SK-N-SH treated with all-trans-retinoic acid at 6 μM for 48 hours (cell line): Measurements from ENCODE around the gene CPEB3.

ENCODE experiments used
- ATAC-seq: fragments of 200-7000 bp; cut with Tn5 transposase; 3 replicates; pipeline ENCODE4 v1.9.1; 2020; ENCODE audit warnings: mild to moderate bottlenecking, moderate library complexity
- ARNTL ChIP-seq: fragments of 450-650 bp; formaldehyde crosslinking; IDR thresholded peaks from 2 replicates; pipeline ENCODE4 v1.5.0; 2020; ENCODE audit warnings: low read depth, mild to moderate bottlenecking, moderate library complexity, borderline replicate concordance
- BACH2 ChIP-seq: fragments of 250-450 bp; sonication (Bioruptor Pico); IDR thresholded peaks from 2 replicates; pipeline ENCODE4 v1.9.0; 2021; ENCODE audit warnings: mild to moderate bottlenecking, borderline replicate concordance
- CSDC2 ChIP-seq: fragments of 250-450 bp; sonication (Bioruptor Pico); IDR thresholded peaks from 2 replicates; pipeline ENCODE4 v1.5.0; 2020; ENCODE audit warnings: mild to moderate bottlenecking, moderate library complexity
- ISL1 ChIP-seq: fragments of 250-450 bp; sonication (Bioruptor Pico); IDR thresholded peaks from 2 replicates; pipeline ENCODE4 v2.1.2; 2022; ENCODE audit warnings: mild to moderate bottlenecking, moderate library complexity
- OSR1 ChIP-seq: fragments of 250-450 bp; sonication (Bioruptor Pico); IDR thresholded peaks from 2 replicates; pipeline ENCODE4 v1.8.0; 2022; ENCODE audit warnings: moderate library complexity, mild to moderate bottlenecking, inconsistent platforms
- PPARA ChIP-seq: fragments of 250-450 bp; sonication (Bioruptor Pico); IDR thresholded peaks from 2 replicates; pipeline ENCODE4 v1.5.0; 2020; ENCODE audit warnings: mild to moderate bottlenecking, borderline replicate concordance
- RARB ChIP-seq: fragments of 250-450 bp; sonication (Bioruptor Pico); IDR thresholded peaks from 2 replicates; pipeline ENCODE4 v1.8.0; 2021; ENCODE audit warnings: mild to moderate bottlenecking, moderate library complexity
- SNAI2 ChIP-seq: fragments of 250-450 bp; sonication (Bioruptor Pico); IDR thresholded peaks from 2 replicates; pipeline ENCODE4 v1.5.0; 2020; ENCODE audit warnings: mild to moderate bottlenecking, moderate library complexity
- TCF4 ChIP-seq: fragments of 250-450 bp; sonication (Bioruptor Pico); IDR thresholded peaks from 2 replicates; pipeline ENCODE4 v1.8.0; 2021; ENCODE audit warnings: mild to moderate bottlenecking, moderate library complexity, borderline replicate concordance
- TOX ChIP-seq: fragments of 250-450 bp; sonication (Bioruptor Pico); IDR thresholded peaks from 2 replicates; pipeline ENCODE4 v1.8.0; 2021; ENCODE audit warnings: mild to moderate bottlenecking, moderate library complexity, borderline replicate concordance
- ZC3H10 ChIP-seq: fragments of 250-450 bp; sonication (Bioruptor Pico); IDR thresholded peaks from 2 replicates; pipeline ENCODE4 v1.5.1; 2021; ENCODE audit warnings: mild to moderate bottlenecking, moderate library complexity
- ZFP30 ChIP-seq: fragments of 450-650 bp; formaldehyde crosslinking; IDR thresholded peaks from 2 replicates; pipeline ENCODE4 v1.5.0; 2022; ENCODE audit warnings: mild to moderate bottlenecking, moderate library complexity
- ZNF565 ChIP-seq: fragments of 450-650 bp; formaldehyde crosslinking; conservative IDR thresholded peaks from 2 replicates; pipeline ENCODE4 v1.5.0; 2020; ENCODE audit warnings: low read depth, mild to moderate bottlenecking, moderate library complexity
- ZNF70 ChIP-seq: fragments of 450-650 bp; formaldehyde crosslinking; IDR thresholded peaks from 2 replicates; pipeline ENCODE4 v1.5.0; 2020; ENCODE audit warnings: mild to moderate bottlenecking, moderate library complexity
- ZNF8 ChIP-seq: fragments of 450-650 bp; formaldehyde crosslinking; IDR thresholded peaks from 2 replicates; pipeline ENCODE4 v1.5.0; 2020; ENCODE audit warnings: mild to moderate bottlenecking, moderate library complexity
- TF ChIP-seq, protein P1 (sequence below): fragments of 250-450 bp; sonication (Bioruptor Pico); IDR thresholded peaks from 2 replicates; pipeline ENCODE4 v1.5.1; 2020; ENCODE audit warnings: low read depth, mild to moderate bottlenecking, moderate library complexity
- TF ChIP-seq, protein P2 (sequence below): fragments of 250-450 bp; sonication (Bioruptor Pico); IDR thresholded peaks from 2 replicates; pipeline ENCODE4 v1.5.1; 2021; ENCODE audit warnings: mild to moderate bottlenecking, moderate library complexity
- TF ChIP-seq, protein P3 (sequence below): fragments of 250-450 bp; sonication (Bioruptor Pico); IDR thresholded peaks from 2 replicates; pipeline ENCODE4 v1.8.0; 2020; ENCODE audit warnings: mild to moderate bottlenecking, moderate library complexity, borderline replicate concordance
- TF ChIP-seq, protein P4 (sequence below): fragments of 250-450 bp; sonication (Bioruptor Pico); IDR thresholded peaks from 2 replicates; pipeline ENCODE4 v1.8.0; 2021; ENCODE audit warnings: low read depth, mild to moderate bottlenecking, moderate library complexity, borderline replicate concordance

The CPEB3 gene

DNA sequence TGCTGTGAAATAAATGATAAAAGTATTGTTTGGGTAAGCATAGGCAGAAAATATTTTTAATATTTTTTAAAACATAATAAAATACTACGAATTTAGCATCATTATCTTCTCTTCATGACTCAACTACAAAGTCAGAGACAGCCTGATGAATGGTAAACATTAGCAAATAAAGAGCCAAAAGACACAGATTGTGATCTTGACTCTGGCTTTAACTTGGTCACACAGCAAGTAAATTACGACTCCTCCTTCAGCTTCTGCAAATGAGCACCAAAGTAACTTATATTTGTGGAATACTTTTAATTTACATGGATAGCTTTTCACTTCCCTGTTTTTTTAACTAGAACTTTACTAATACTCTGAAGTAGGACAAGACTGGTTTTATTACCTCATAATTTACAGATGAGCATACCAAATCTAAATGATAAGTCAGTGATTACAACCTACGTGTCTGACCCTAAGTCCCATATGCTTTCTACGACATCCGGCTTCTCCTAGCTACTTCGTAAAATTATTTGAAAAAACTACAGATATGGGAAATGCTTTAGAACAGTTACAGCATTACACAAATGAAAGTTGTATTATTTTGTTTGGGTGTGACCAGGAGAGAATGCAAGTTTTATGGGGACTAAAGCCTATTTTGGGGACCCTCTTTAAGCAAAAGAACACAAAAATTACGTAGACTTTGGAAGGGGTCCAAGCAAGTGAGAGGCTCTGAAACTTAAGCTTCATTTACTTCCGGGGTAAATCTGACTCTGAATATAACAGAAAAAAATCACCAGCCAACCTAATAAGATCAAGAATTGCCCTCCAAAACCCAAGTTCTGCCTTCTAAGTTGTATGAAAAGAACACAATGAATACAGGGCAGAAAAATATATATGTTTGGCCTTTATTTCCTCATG is 133.8 kb downstream of the CPEB3 start:
- no peak for ATAC-seq

DNA sequence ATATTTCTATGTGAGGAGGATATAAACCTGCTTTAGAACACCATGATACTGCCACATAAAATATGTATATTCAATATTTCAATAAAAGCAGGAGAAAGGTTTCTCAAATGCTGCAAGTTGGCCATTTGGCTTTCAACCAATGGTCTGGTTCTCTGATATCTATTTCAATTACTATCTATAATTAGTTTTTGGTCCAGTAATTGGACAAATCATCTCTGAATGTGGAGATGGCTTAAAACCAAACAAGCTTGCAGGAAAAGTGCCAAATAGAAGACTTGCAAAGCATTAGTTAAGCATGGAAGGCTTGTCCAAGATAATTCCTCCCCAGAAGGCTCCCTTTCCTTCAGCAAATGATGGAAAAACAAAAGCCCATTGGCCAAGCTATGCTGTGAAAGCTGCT is 140.1 kb downstream of the CPEB3 start:
- ATAC-seq = no peak; the same call in 2 of the 3 replicates
- TF ChIP-seq, protein P1, sequence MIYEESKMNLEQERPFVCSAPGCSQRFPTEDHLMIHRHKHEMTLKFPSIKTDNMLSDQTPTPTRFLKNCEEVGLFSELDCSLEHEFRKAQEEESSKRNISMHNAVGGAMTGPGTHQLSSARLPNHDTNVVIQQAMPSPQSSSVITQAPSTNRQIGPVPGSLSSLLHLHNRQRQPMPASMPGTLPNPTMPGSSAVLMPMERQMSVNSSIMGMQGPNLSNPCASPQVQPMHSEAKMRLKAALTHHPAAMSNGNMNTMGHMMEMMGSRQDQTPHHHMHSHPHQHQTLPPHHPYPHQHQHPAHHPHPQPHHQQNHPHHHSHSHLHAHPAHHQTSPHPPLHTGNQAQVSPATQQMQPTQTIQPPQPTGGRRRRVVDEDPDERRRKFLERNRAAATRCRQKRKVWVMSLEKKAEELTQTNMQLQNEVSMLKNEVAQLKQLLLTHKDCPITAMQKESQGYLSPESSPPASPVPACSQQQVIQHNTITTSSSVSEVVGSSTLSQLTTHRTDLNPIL = no peak
- TF ChIP-seq TCF4 (peak; percentile 76), RARB (CRISPR knock-in tag) (no peak), ISL1 (CRISPR knock-in tag) (peak; percentile 77), ZNF70 (CRISPR knock-in tag) (no peak)

More for the DNA sequence above, 133.8 kb downstream of the CPEB3 start:
- no peak for TF ChIP-seq OSR1 (CRISPR knock-in tag)
- TF ChIP-seq ZNF70 (CRISPR knock-in tag) = no peak
- 0 out of 2 replicates have a peak, but pooled peaks have one; percentile 21 for TF ChIP-seq ISL1 (CRISPR knock-in tag)

DNA sequence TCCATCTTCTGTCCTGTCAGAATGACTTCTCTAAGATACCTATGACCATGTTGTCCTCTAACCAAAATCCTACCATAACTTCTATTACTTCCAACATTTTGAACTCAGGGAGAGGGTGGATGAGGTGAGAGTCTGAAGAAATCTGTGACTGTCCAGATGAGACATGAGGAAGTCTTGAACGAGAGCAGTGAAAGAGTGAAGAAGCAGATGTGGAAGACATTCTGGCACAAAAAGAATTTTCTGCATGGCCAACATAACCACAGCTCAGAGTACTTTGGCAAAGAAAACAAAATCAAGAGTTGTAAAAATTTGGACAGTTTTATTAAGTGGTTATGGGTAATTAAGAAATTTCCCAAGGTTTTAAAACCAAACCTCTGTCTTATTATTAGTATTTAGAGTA is 141.6 kb downstream of the CPEB3 start:
- no peak for ATAC-seq
- TF ChIP-seq ZNF565 (CRISPR knock-in tag) (no peak), ZNF8 (CRISPR knock-in tag) (no peak), ISL1 (CRISPR knock-in tag) (no peak), RARB (CRISPR knock-in tag) (no peak), TOX (CRISPR knock-in tag) (no peak)
- TF ChIP-seq, protein P2, sequence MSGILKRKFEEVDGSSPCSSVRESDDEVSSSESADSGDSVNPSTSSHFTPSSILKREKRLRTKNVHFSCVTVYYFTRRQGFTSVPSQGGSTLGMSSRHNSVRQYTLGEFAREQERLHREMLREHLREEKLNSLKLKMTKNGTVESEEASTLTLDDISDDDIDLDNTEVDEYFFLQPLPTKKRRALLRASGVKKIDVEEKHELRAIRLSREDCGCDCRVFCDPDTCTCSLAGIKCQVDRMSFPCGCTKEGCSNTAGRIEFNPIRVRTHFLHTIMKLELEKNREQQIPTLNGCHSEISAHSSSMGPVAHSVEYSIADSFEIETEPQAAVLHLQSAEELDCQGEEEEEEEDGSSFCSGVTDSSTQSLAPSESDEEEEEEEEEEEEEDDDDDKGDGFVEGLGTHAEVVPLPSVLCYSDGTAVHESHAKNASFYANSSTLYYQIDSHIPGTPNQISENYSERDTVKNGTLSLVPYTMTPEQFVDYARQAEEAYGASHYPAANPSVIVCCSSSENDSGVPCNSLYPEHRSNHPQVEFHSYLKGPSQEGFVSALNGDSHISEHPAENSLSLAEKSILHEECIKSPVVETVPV (CRISPR knock-in tag) = no peak

DNA sequence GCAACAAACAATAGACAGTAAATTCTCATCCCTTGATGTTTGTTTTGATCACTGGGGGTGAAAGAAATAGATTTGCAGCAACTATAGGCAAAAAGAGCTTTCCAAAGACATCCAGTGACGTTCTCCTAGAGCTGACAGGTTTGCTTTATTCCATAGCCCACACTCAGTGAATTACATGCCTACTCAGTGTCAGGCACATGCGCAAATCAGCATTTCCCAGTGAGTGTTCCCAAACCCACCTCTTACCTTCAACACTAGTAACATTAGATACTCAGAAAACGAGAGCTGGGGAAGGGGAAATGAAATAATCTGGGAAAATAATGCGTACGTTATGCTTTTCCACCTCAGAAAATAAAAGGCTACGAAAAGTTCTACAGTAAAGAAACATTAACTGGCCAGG is 144.1 kb downstream of the CPEB3 start:
- no peak for TF ChIP-seq ZFP30 (CRISPR knock-in tag)
- TF ChIP-seq ARNTL (CRISPR knock-in tag) = no peak
- TF ChIP-seq TCF4 = no peak
- TF ChIP-seq, protein P3, sequence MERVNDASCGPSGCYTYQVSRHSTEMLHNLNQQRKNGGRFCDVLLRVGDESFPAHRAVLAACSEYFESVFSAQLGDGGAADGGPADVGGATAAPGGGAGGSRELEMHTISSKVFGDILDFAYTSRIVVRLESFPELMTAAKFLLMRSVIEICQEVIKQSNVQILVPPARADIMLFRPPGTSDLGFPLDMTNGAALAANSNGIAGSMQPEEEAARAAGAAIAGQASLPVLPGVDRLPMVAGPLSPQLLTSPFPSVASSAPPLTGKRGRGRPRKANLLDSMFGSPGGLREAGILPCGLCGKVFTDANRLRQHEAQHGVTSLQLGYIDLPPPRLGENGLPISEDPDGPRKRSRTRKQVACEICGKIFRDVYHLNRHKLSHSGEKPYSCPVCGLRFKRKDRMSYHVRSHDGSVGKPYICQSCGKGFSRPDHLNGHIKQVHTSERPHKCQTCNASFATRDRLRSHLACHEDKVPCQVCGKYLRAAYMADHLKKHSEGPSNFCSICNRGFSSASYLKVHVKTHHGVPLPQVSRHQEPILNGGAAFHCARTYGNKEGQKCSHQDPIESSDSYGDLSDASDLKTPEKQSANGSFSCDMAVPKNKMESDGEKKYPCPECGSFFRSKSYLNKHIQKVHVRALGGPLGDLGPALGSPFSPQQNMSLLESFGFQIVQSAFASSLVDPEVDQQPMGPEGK (CRISPR knock-in tag) = no peak
- no peak for TF ChIP-seq ZNF70 (CRISPR knock-in tag)
- TF ChIP-seq ZC3H10 = no peak
- no peak for TF ChIP-seq OSR1 (CRISPR knock-in tag)
- TF ChIP-seq, protein P4, sequence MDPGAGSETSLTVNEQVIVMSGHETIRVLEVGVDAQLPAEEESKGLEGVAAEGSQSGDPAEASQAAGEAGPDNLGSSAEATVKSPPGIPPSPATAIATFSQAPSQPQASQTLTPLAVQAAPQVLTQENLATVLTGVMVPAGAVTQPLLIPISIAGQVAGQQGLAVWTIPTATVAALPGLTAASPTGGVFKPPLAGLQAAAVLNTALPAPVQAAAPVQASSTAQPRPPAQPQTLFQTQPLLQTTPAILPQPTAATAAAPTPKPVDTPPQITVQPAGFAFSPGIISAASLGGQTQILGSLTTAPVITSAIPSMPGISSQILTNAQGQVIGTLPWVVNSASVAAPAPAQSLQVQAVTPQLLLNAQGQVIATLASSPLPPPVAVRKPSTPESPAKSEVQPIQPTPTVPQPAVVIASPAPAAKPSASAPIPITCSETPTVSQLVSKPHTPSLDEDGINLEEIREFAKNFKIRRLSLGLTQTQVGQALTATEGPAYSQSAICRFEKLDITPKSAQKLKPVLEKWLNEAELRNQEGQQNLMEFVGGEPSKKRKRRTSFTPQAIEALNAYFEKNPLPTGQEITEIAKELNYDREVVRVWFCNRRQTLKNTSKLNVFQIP = no peak
- TF ChIP-seq ZNF8 (CRISPR knock-in tag) = no peak
- no peak for TF ChIP-seq CSDC2 (CRISPR knock-in tag)
- TF ChIP-seq PPARA (CRISPR knock-in tag) = no peak
- TF ChIP-seq BACH2 (CRISPR knock-in tag) = no peak
- TF ChIP-seq ISL1 (CRISPR knock-in tag) = no peak
- no peak for TF ChIP-seq RARB (CRISPR knock-in tag)
- no peak for TF ChIP-seq SNAI2
- no peak for TF ChIP-seq TOX (CRISPR knock-in tag)
- TF ChIP-seq, protein P1 = no peak

More for the DNA sequence above, 144.1 kb downstream of the CPEB3 start:
- ATAC-seq = no peak
